H1 (cell line): ENCODE measurements around the gene SH3RF3. TPM values are rescaled to one million over a fixed set of nuclear protein-coding genes. Genes with fewer than 3 reads are reported as not detected.

Experiments
- CTCF ChIA-PET: fragments of 300-600 bp; sonication (Branson Sonifier 250); formaldehyde crosslinking; loops from one replicate; lab custom pipeline; 2021; ENCODE audit not compliant: partially characterized antibody; lab: Charles Lee
- POLR2A ChIA-PET: fragments of 300-600 bp; sonication (Branson Sonifier 250); formaldehyde crosslinking; loops from one replicate; lab custom pipeline; 2021; ENCODE audit warnings: inconsistent platforms; ENCODE audit not compliant: partially characterized antibody; lab: Charles Lee
- DNase-seq, 2 experiments: peaks; one replicate each; pipeline versions ENCODE4 v3.0.0 to v3.0.0-alpha.2; 2010 to 2022; ENCODE audit warnings: low spot score in 2 of 2, low read depth in 1 of 2, mixed read lengths in 1 of 2
- FAIRE-seq: peaks from 2 replicates; lab custom pipeline; 2011; peaks lifted over from hg19 to GRCh38; lab: Jason Lieb, UNC
- H2AFZ ChIP-seq: 2 replicates; pipeline ENCODE4 v1.8.1; 2012; ENCODE audit warnings: low read length, inconsistent platforms
- H2AK5ac ChIP-seq: 2 replicates; pipeline ENCODE4 v1.6.1; 2013; ENCODE audit warnings: low read depth, low read length
- H2BK120ac ChIP-seq: replicated peaks from 2 replicates; pipeline ENCODE3; 2013; ENCODE audit warnings: low read depth, low read length, inconsistent platforms
- H2BK12ac ChIP-seq: 2 replicates; pipeline ENCODE4 v1.6.1; 2013; ENCODE audit warnings: low read depth, low read length
- H2BK15ac ChIP-seq: 2 replicates; pipeline ENCODE4 v1.6.1; 2013; ENCODE audit warnings: low read length
- H2BK20ac ChIP-seq: 2 replicates; pipeline ENCODE4 v1.6.1; 2013; ENCODE audit warnings: low read length
- H2BK5ac ChIP-seq: 2 replicates; pipeline ENCODE4 v1.6.1; 2013; ENCODE audit warnings: low read depth, low read length
- H3K14ac ChIP-seq: 2 replicates; pipeline ENCODE4 v1.6.1; 2013; ENCODE audit warnings: inconsistent platforms; ENCODE audit not compliant: insufficient read length
- H3K18ac ChIP-seq: 2 replicates; pipeline ENCODE4 v1.6.1; 2013; ENCODE audit warnings: low read length; ENCODE audit errors: extremely low read depth
- H3K23ac ChIP-seq: 2 replicates; pipeline ENCODE4 v1.6.1; 2013; ENCODE audit warnings: inconsistent platforms; ENCODE audit not compliant: insufficient read length
- H3K23me2 ChIP-seq: 2 replicates; pipeline ENCODE4 v1.6.1; 2013; ENCODE audit warnings: low read depth, low read length
- H3K27ac ChIP-seq: 2 replicates; pipeline ENCODE4 v1.6.1; 2011; ENCODE audit warnings: low read depth, low read length, inconsistent platforms
- H3K27me3 ChIP-seq, 4 experiments: replicated peaks in 1 of 4; 1 replicate in 1 of 4; 2 replicates in 3 of 4; pipeline versions ENCODE4 v1.6.1 to v1.8.1; 2011 to 2013; ENCODE audit warnings: low read length in 3 of 4, mild to moderate bottlenecking in 3 of 4, inconsistent platforms in 2 of 4, mixed read lengths in 2 of 4, moderate library complexity in 1 of 4; ENCODE audit not compliant: control insufficient read depth in 3 of 4, insufficient read depth in 3 of 4; ENCODE audit errors: extremely low read depth in 1 of 4
- H3K36me3 ChIP-seq, 4 experiments: 2 replicates each; pipeline versions ENCODE4 v1.6.1 to v1.8.1; 2011 to 2013; ENCODE audit warnings: mild to moderate bottlenecking in 4 of 4, low read length in 3 of 4, moderate library complexity in 2 of 4, control low read depth in 1 of 4, inconsistent platforms in 1 of 4; ENCODE audit not compliant: insufficient read depth in 4 of 4, control insufficient read depth in 2 of 4
- H3K4ac ChIP-seq: replicated peaks from 2 replicates; pipeline ENCODE3; 2013; ENCODE audit warnings: low read length, low read depth, mixed read lengths, inconsistent platforms; ENCODE audit not compliant: insufficient read length
- H3K4me1 ChIP-seq, 4 experiments: replicated peaks in 1 of 4; 1 replicate in 1 of 4; 2 replicates in 3 of 4; pipeline versions ENCODE4 v1.6.1 to v1.8.1; 2011 to 2013; ENCODE audit warnings: low read length in 3 of 4, inconsistent platforms in 2 of 4, mixed read lengths in 1 of 4; ENCODE audit not compliant: insufficient read depth in 4 of 4, control insufficient read depth in 3 of 4
- H3K4me2 ChIP-seq, 2 experiments: 2 replicates each; pipeline versions ENCODE4 v1.6.1 to v1.8.1; 2011 to 2013; ENCODE audit warnings: low read depth in 2 of 2, low read length in 2 of 2, control low read depth in 1 of 2, inconsistent platforms in 1 of 2, mild to moderate bottlenecking in 1 of 2; ENCODE audit not compliant: insufficient read depth in 1 of 2
- H3K4me3 ChIP-seq, 4 experiments: fragments of 200-600, 300-600 bp in 1 of 4; sonication (generic), shearing (Covaris generic), sonication (Bioruptor Twin) in 1 of 4; 2 replicates each; pipeline versions ENCODE4 v1.5.1 to v1.8.1; 2011 to 2016; ENCODE audit warnings: low read length in 4 of 4, low read depth in 3 of 4, control low read depth in 2 of 4, inconsistent platforms in 2 of 4, mild to moderate bottlenecking in 2 of 4, mixed read lengths in 1 of 4, moderate library complexity in 1 of 4; ENCODE audit not compliant: insufficient read depth in 2 of 4; ENCODE audit errors: extremely low read depth in 1 of 4
- H3K56ac ChIP-seq: replicated peaks from 2 replicates; pipeline ENCODE3; 2013; ENCODE audit warnings: low read depth, mild to moderate bottlenecking, mixed read lengths, low read length, inconsistent platforms; ENCODE audit not compliant: insufficient read length
- H3K79me1 ChIP-seq: 2 replicates; pipeline ENCODE4 v1.6.1; 2013; ENCODE audit warnings: low read depth, low read length, control low read depth
- H3K79me2 ChIP-seq, 2 experiments: 2 replicates each; pipeline versions ENCODE4 v1.6.1 to v1.8.1; 2012 to 2013; ENCODE audit warnings: low read length in 2 of 2, mild to moderate bottlenecking in 2 of 2, inconsistent platforms in 1 of 2; ENCODE audit not compliant: insufficient read depth in 2 of 2, control insufficient read depth in 1 of 2
- H3K9ac ChIP-seq, 4 experiments: replicated peaks in 1 of 4; 1 replicate in 1 of 4; 2 replicates in 3 of 4; pipeline versions ENCODE4 v1.6.1 to v1.8.1; 2011 to 2013; ENCODE audit warnings: low read depth in 3 of 4, low read length in 3 of 4, control low read depth in 2 of 4, mild to moderate bottlenecking in 2 of 4, moderate library complexity in 2 of 4, inconsistent platforms in 1 of 4; ENCODE audit errors: extremely low read depth in 1 of 4
- H3K9me3 ChIP-seq, 2 experiments: 2 replicates each; pipeline versions ENCODE4 v1.6.1 to v1.8.1; 2012 to 2013; ENCODE audit warnings: mild to moderate bottlenecking in 2 of 2, moderate library complexity in 2 of 2, control low read depth in 1 of 2, inconsistent platforms in 1 of 2, low read depth in 1 of 2, low read length in 1 of 2, mixed read lengths in 1 of 2; ENCODE audit not compliant: insufficient read depth in 2 of 2
- H4K20me1 ChIP-seq, 2 experiments: replicated peaks in 1 of 2; 2 replicates each; pipeline versions ENCODE3 to v1.8.1; 2011 to 2013; ENCODE audit warnings: inconsistent platforms in 2 of 2, low read length in 2 of 2, mild to moderate bottlenecking in 1 of 2; ENCODE audit not compliant: insufficient read depth in 2 of 2, control insufficient read depth in 1 of 2
- H4K5ac ChIP-seq: 2 replicates; pipeline ENCODE4 v1.6.1; 2013; ENCODE audit warnings: low read length, low read depth, mixed read lengths, inconsistent platforms; ENCODE audit not compliant: insufficient read length
- H4K8ac ChIP-seq: 2 replicates; pipeline ENCODE4 v1.8.0; 2013; ENCODE audit warnings: mild to moderate bottlenecking, moderate library complexity, low read length, inconsistent platforms; ENCODE audit not compliant: insufficient read depth; ENCODE audit errors: extremely low read depth
- H4K91ac ChIP-seq: replicated peaks from 2 replicates; pipeline ENCODE3; 2013; ENCODE audit warnings: low read length, mixed read lengths, inconsistent platforms; ENCODE audit not compliant: insufficient read length
- ASH2L ChIP-seq: fragments of 200-600, 300-600 bp; sonication (generic); IDR thresholded peaks from one replicate; pipeline ENCODE4 v1.7.1; 2017; ENCODE audit warnings: low read length
- BACH1 ChIP-seq: IDR thresholded peaks from 2 replicates; pipeline ENCODE4 v1.6.1; 2012; ENCODE audit warnings: low read length, improper control_type of control experiment
- BCL11A ChIP-seq, 2 experiments: IDR thresholded peaks; one replicate each; pipeline ENCODE4 v1.6.1; 2011; ENCODE audit warnings: low read depth in 2 of 2, low read length in 2 of 2, mild to moderate bottlenecking in 2 of 2
- CBX8 ChIP-seq: fragments of 300-800, 300-1000 bp; sonication (generic); IDR thresholded peaks from 2 replicates; pipeline ENCODE4 v1.7.1; 2016; ENCODE audit warnings: low read depth, low read length, borderline replicate concordance
- EGR1 ChIP-seq: IDR thresholded peaks from 2 replicates; pipeline ENCODE4 v1.6.1; 2011; ENCODE audit warnings: low read depth, low read length, borderline replicate concordance
- EP300 ChIP-seq, 2 experiments: IDR thresholded peaks; 1 replicate in 1 of 2; 2 replicates in 1 of 2; pipeline ENCODE4 v1.6.1; 2011 to 2012; ENCODE audit warnings: low read depth in 2 of 2, low read length in 2 of 2, mild to moderate bottlenecking in 2 of 2, borderline replicate concordance in 1 of 2, inconsistent platforms in 1 of 2, moderate library complexity in 1 of 2
- JUND ChIP-seq: IDR thresholded peaks from 2 replicates; pipeline ENCODE4 v1.6.1; 2011; ENCODE audit warnings: mild to moderate bottlenecking, improper control_type of control experiment, low read length
- KDM1A ChIP-seq: fragments of 200-600, 300-600 bp; sonication (generic); IDR thresholded peaks from 2 replicates; pipeline ENCODE4 v1.7.1; 2016; ENCODE audit warnings: mild to moderate bottlenecking, low read length, borderline replicate concordance
- POLR2AphosphoS5 ChIP-seq: IDR thresholded peaks from 2 replicates; pipeline ENCODE4 v1.6.1; 2011; ENCODE audit warnings: low read depth, low read length
- RFX5 ChIP-seq: IDR thresholded peaks from 2 replicates; pipeline ENCODE4 v1.6.1; 2011; ENCODE audit warnings: low read depth, low read length, improper control_type of control experiment, borderline replicate concordance
- RXRA ChIP-seq: IDR thresholded peaks from 2 replicates; pipeline ENCODE4 v1.6.1; 2011; ENCODE audit warnings: low read depth, mild to moderate bottlenecking, low read length, moderate library complexity; ENCODE audit not compliant: insufficient read depth
- TAF1 ChIP-seq: IDR thresholded peaks from 2 replicates; pipeline ENCODE4 v1.6.1; 2011; ENCODE audit warnings: mild to moderate bottlenecking, low read depth, low read length
- ZNF274 ChIP-seq: IDR thresholded peaks from 2 replicates; pipeline ENCODE4 v1.7.0; 2012; ENCODE audit warnings: low read length, borderline replicate concordance; ENCODE audit errors: extremely low read depth
- WGBS, 2 experiments: shearing (Covaris generic) in 1 of 2; methylation state at CpG; one replicate each; pipeline versions ENCODE4 v1.1.6 to v1.1.7; 2013 to 2015; ENCODE audit warnings: low lambda C conversion rate in 2 of 2, mixed read lengths in 2 of 2, inconsistent platforms in 1 of 2, low coverage in 1 of 2, missing lambda C conversion rate in 1 of 2; ENCODE audit not compliant: insufficient replicate concordance in 2 of 2, insufficient coverage in 1 of 2, insufficient read length in 1 of 2; ENCODE audit errors: extremely low coverage in 1 of 2, missing lambda C conversion rate in 1 of 2; 5-methylcytosine and 5-hydroxymethylcytosine counted together
- polyA plus RNA-seq, 7 experiments: library from polyadenylated mRNA; depleted of rRNA in 3 of 7; stranded (reverse) in 5 of 7; unstranded in 2 of 7; fragments of >200 nt in 5 of 7; fragments of 200-250 nt in 2 of 7; gene quantifications; 1 replicate in 5 of 7; 2 replicates in 1 of 7; 4 replicates in 1 of 7; pipeline versions ENCODE4 v1.2.1 to v1.2.3, GENCODE V29; 2011 to 2013; ENCODE audit warnings: missing spikeins in 2 of 7, mixed read lengths in 2 of 7
- total RNA-seq: library from RNA; stranded (reverse); fragmentation: NEBNext Ultra II Directional; extraction: Animal tissue kit (Norgen Biotek cat#: 25700); gene quantifications from 2 replicates; pipeline ENCODE4 v1.2.1, GENCODE V29; 2021

The SH3RF3 gene
- total and polyA plus RNA-seq, 2 of the 8 experiments (the other 6 are each of a cell fraction or from before 2014, with no cell fraction given), result 0.11 to 0.65 TPM

- WGBS, 2 experiments, result 83% methylated on average over 8 of the region's 10 CpGs; no CpG with 5 or more reads in 1 of the 2 experiments
- CTCF ChIA-PET, result interaction anchor here (0.9 to 3.3 kb wide), 3 partner anchors 12 to 83 kb away, joined by 3 to 9 read pairs (median 4); no protein-coding TSS in a partner anchor
Observed at GRCh38 chr2:109417701-109418335, 288.8 kb downstream of the SH3RF3 start.

More at GRCh38 chr2:109417701-109418335, 288.8 kb downstream of the SH3RF3 start:
- TF ChIP-seq CBX8 (no peak), RFX5 (no peak), JUND (no peak), TAF1 (no peak), POLR2AphosphoS5 (no peak), BACH1 (no peak), EP300 (IDR thresholded peaks at IDR 0.05; ENCODE audit: borderline replicate concordance in 1 of 2, low read depth in 2 of 2, low read length in 2 of 2) (no peak), ZNF274 (no peak), RXRA (no peak), KDM1A (no peak), EGR1 (no peak), BCL11A (IDR thresholded peaks at IDR 0.05; ENCODE audit: low read depth in 2 of 2, low read length in 2 of 2) (no peak), ASH2L (no peak)
- Histone ChIP-seq H2AK5ac (no peak overlapping the region), H3K56ac (no peak overlapping the region), H3K23ac (no peak overlapping the region), H3K79me1 (no peaks in the 10 kb centered on the region), H3K27me3 (no peaks in the 10 kb centered on the region), H4K20me1 (no peaks in the 10 kb centered on the region), H4K91ac (no peak overlapping the region), H3K18ac (no peak overlapping the region), H3K9ac (no peak overlapping the region), H3K36me3 (no peaks in the 10 kb centered on the region), H3K4me3 (no peak overlapping the region), H3K9me3 (no peaks in the 10 kb centered on the region), H2BK120ac (no peak overlapping the region), H3K79me2 (no peaks in the 10 kb centered on the region), H2BK12ac (no peak overlapping the region), H4K5ac (no peak overlapping the region), H2AFZ (no peak overlapping the region), H3K4ac (no peak overlapping the region), H4K8ac (peak overlapping the region; percentile 60; the same call in 1 of the 2 replicates), H3K14ac (no peak overlapping the region), H3K4me2 (no peak overlapping the region), H2BK20ac (no peak overlapping the region), H3K4me1 (peaks cover 0 to 7% (median 2%) of the 10 kb centered on the region in 4 experiments; a peak in 4 of 7 replicates), H2BK15ac (no peak overlapping the region), H3K23me2 (no peaks in the 10 kb centered on the region), H3K27ac (no peak overlapping the region), H2BK5ac (no peak overlapping the region)
- FAIRE-seq, result no peak
- DNase-seq, result no peak
- POLR2A ChIA-PET, result no interaction called here
